ENCODE results near the gene TUBGCP6. TPM values are rescaled to one million over a fixed set of nuclear protein-coding genes. Genes with fewer than 3 reads are reported as not detected.

Gene TUBGCP6
- total and polyA plus RNA-seq, 2 donors (not counting 1 experiment from before 2014, with no cell fraction given) = 137 to 178 TPM

GRCh38 chr22:50264104-50264745 lies 19.4 kb upstream of the TUBGCP6 start:
- Histone ChIP-seq H3K9me3 (ENCODE audit: control extremely low read depth in 1 of 3, control insufficient read depth in 2 of 3, insufficient read depth in 1 of 3, low read length in 2 of 3) (no peaks in the 10 kb centered on the region), H4K20me1 (ENCODE audit: control insufficient read depth, insufficient read depth, low read length, poor library complexity, severe bottlenecking) (no peaks in the 10 kb centered on the region), H3K36me3 (replicated peaks in 1 of 2; ENCODE audit: control extremely low read depth in 1 of 2, control insufficient read depth in 1 of 2, extremely low read depth in 1 of 2, insufficient read depth in 2 of 2, low read length in 1 of 2) (no peaks in the 10 kb centered on the region), H3K79me2 (ENCODE audit: control insufficient read depth, insufficient read depth, low read length) (no peaks in the 10 kb centered on the region), H2AFZ (ENCODE audit: insufficient read depth, low read depth, low read length, poor library complexity, severe bottlenecking) (no peak overlapping the region), H3K4me3 (ENCODE audit: control extremely low read depth in 1 of 5, extremely low read depth in 1 of 5, insufficient read depth in 1 of 5, low read depth in 2 of 5, low read length in 4 of 5) (no peak overlapping the region), H3K27ac (ENCODE audit: low read length in 2 of 2) (no peak overlapping the region), H3K4me1 (ENCODE audit: control insufficient read depth in 2 of 2, insufficient read depth in 2 of 2, low read length in 2 of 2) (peaks cover 24 to 29% of the 10 kb centered on the region in 2 donors), H3K27me3 (replicated peaks in 1 of 4; ENCODE audit: control extremely low read depth in 1 of 4, control insufficient read depth in 3 of 4, insufficient read depth in 4 of 4, low read length in 3 of 4) (peaks cover 0 to 35% (median 12%) of the 10 kb centered on the region in 4 experiments), H3K4me2 (replicated peaks; ENCODE audit: low read depth, low read length, poor library complexity, severe bottlenecking) (no peak overlapping the region), H3K9ac (ENCODE audit: low read length) (no peak overlapping the region)
- Mint-ChIP-seq H3K4me1 (peaks cover 18% of the 10 kb centered on the region), H3K4me3 (no peak overlapping the region), H3K9me3 (ENCODE audit: insufficient read depth) (no peaks in the 10 kb centered on the region), H3K27me3 (peaks cover 7% of the 10 kb centered on the region), H3K27ac (no peak overlapping the region)
- CTCF ChIA-PET = interaction anchor here (1.4 to 3.8 kb wide), 2 partner anchors 12 to 234 kb away, joined by 3 to 22 read pairs; partner anchors contain the start of gene HDAC10
- WGBS (ENCODE audit: insufficient coverage) = 88% methylated on average over 15 of the region's 15 CpGs
- TF ChIP-seq EZH2 (IDR thresholded peaks at IDR 0.05; ENCODE audit: borderline replicate concordance, insufficient read depth, low read depth, low read length, poor library complexity, severe bottlenecking) (no peak), CTCF (IDR thresholded peaks at IDR 0.05) (no peak)
- ATAC-seq (ENCODE audit: low read depth) = no peak
- intact Hi-C loops (cut with micrococcal nuclease) = no loop called here
- no peak for DNase-seq
- POLR2A ChIA-PET = no interaction called here

GRCh38 chr22:50262973-50263617 lies 18.3 kb upstream of the TUBGCP6 start:
- ChIA-PET CTCF (interaction anchor here (0.7 to 3.8 kb wide), 3 partner anchors 11 to 235 kb away, joined by 3 to 22 read pairs (median 3); partner anchors contain the start of gene HDAC10), POLR2A (no interaction called here)
- H3K4me3 Mint-ChIP-seq = peak overlapping the region; percentile 74
- 66% methylated on average over 7 of the region's 9 CpGs for WGBS (ENCODE audit: insufficient coverage)
- no peaks in the 10 kb centered on the region for H3K9me3 Mint-ChIP-seq (ENCODE audit: insufficient read depth)
- intact Hi-C loops (cut with micrococcal nuclease) = no loop called here
- H3K4me2 ChIP-seq (replicated peaks; ENCODE audit: low read depth, low read length, poor library complexity, severe bottlenecking) = peak overlapping the region; percentile 70
- no peak overlapping the region for H3K9ac ChIP-seq (ENCODE audit: low read length)
- H3K27ac Mint-ChIP-seq = no peak overlapping the region
- ATAC-seq (ENCODE audit: low read depth) (no peak), DNase-seq (no peak)
- no peaks in the 10 kb centered on the region for H3K79me2 ChIP-seq (ENCODE audit: control insufficient read depth, insufficient read depth, low read length)
- peaks cover 21 to 24% of the 10 kb centered on the region in 2 donors for H3K4me1 ChIP-seq (ENCODE audit: control insufficient read depth in 2 of 2, insufficient read depth in 2 of 2, low read length in 2 of 2)
- H2AFZ ChIP-seq (ENCODE audit: insufficient read depth, low read depth, low read length, poor library complexity, severe bottlenecking) = no peak overlapping the region
- peaks cover 10% of the 10 kb centered on the region for H3K27me3 Mint-ChIP-seq
- no peaks in the 10 kb centered on the region for H3K36me3 ChIP-seq (replicated peaks in 1 of 2; ENCODE audit: control extremely low read depth in 1 of 2, control insufficient read depth in 1 of 2, extremely low read depth in 1 of 2, insufficient read depth in 2 of 2, low read length in 1 of 2)
- no peaks in the 10 kb centered on the region for H4K20me1 ChIP-seq (ENCODE audit: control insufficient read depth, insufficient read depth, low read length, poor library complexity, severe bottlenecking)
- no peaks in the 10 kb centered on the region for H3K9me3 ChIP-seq (ENCODE audit: control extremely low read depth in 1 of 3, control insufficient read depth in 2 of 3, insufficient read depth in 1 of 3, low read length in 2 of 3)
- H3K4me1 Mint-ChIP-seq = peaks cover 14% of the 10 kb centered on the region
- H3K27me3 ChIP-seq (replicated peaks in 1 of 4; ENCODE audit: control extremely low read depth in 1 of 4, control insufficient read depth in 3 of 4, insufficient read depth in 4 of 4, low read length in 3 of 4) = peaks cover 0 to 31% (median 9%) of the 10 kb centered on the region in 4 experiments
- H3K4me3 ChIP-seq (ENCODE audit: control extremely low read depth in 1 of 5, extremely low read depth in 1 of 5, insufficient read depth in 1 of 5, low read depth in 2 of 5, low read length in 4 of 5) = no peak overlapping the region
- H3K27ac ChIP-seq (ENCODE audit: low read length in 2 of 2) = no peak overlapping the region
- TF ChIP-seq EZH2 (IDR thresholded peaks at IDR 0.05; ENCODE audit: borderline replicate concordance, insufficient read depth, low read depth, low read length, poor library complexity, severe bottlenecking) = no peak
- TF ChIP-seq CTCF (IDR thresholded peaks at IDR 0.05) = no peak

All from B cell (primary cell).